Measurements from ENCODE around the gene TMIGD3. TPM values are rescaled to one million over a fixed set of nuclear protein-coding genes. Genes with fewer than 3 reads are reported as not detected.

Gene TMIGD3
- polyA plus RNA-seq, 3 donors: 2.0 to 3.1 (median 2.1) TPM

DNA sequence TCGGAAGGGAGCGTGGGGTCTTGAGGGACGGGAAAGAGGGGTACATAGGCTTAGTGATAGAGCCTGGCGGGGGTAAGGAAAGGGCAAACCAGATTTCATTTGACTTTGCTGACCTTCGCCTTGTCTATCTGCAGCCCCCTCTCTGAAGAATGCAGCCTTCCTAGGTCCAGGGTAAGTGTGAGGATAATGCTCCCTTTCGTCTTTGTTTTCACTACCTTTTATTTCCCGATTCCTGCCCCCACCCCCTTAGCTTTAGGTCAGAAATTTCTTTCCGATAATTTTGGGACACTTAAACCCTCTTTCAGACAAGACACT, 53.8 kb downstream of the TMIGD3 start:
- H3K36me3 ChIP-seq (replicated peaks in 1 of 2; ENCODE audit: control insufficient read depth in 1 of 2, insufficient read depth in 2 of 2, low read length in 2 of 2): peaks cover 24 to 67% of the 10 kb centered on the region in 2 donors
- H3K79me2 ChIP-seq (ENCODE audit: insufficient read depth, low read length): peaks cover 73% of the 10 kb centered on the region
- 0% methylated on average over 4 of the region's 8 CpGs for WGBS (ENCODE audit: insufficient coverage)
- peaks cover 0 to 2% (median 0%) of the 10 kb centered on the region in 3 donors for H3K27me3 Mint-ChIP-seq (ENCODE audit: low read depth in 3 of 3)
- H3K4me3 Mint-ChIP-seq: peak overlapping the region; percentile 99 to 100
- H3K4me1 ChIP-seq (ENCODE audit: control insufficient read depth in 1 of 2, insufficient read depth in 2 of 2, low read length in 2 of 2): peaks cover 25 to 41% of the 10 kb centered on the region in 2 donors
- peak overlapping the region; percentile 93 for H3K9ac ChIP-seq (ENCODE audit: insufficient read depth, low read length, poor library complexity, severe bottlenecking)
- TF ChIP-seq CTCF (IDR thresholded peaks at IDR 0.05): no peak
- H3K36me3 Mint-ChIP-seq: peaks cover 50 to 58% of the 10 kb centered on the region in 2 donors
- H3K27ac ChIP-seq (ENCODE audit: low read depth in 1 of 2, low read length in 2 of 2): peak overlapping the region; percentile 87 to 95
- peaks cover 0 to 2% (median 0%) of the 10 kb centered on the region in 7 donors for H3K9me3 Mint-ChIP-seq
- peaks cover 25% of the 10 kb centered on the region for H4K20me1 ChIP-seq (ENCODE audit: insufficient read depth, low read length)
- H3K4me2 ChIP-seq (replicated peaks; ENCODE audit: extremely low read depth, low read length, poor library complexity, severe bottlenecking): peak overlapping the region; percentile 93
- no peaks in the 10 kb centered on the region for H3K9me3 ChIP-seq (replicated peaks in 1 of 2; ENCODE audit: control insufficient read depth in 1 of 2, insufficient read depth in 1 of 2, low read length in 2 of 2)
- H3K27ac Mint-ChIP-seq: peak overlapping the region; percentile 98 to 100 (median 99)
- peak overlapping the region; percentile 90 for H2AFZ ChIP-seq (ENCODE audit: insufficient read depth, low read depth, low read length, poor library complexity, severe bottlenecking)
- intact Hi-C loops (cut with micrococcal nuclease): loop anchor here in 1 of 2 donors (5.0 to 10.0 kb wide), 4 partner anchors 55 to 487 kb away; partner anchors contain the start of genes ADORA3, DDX20, LRIF1 and TMIGD3
- H3K4me1 Mint-ChIP-seq: peaks cover 52% of the 10 kb centered on the region
- peak overlapping the region; percentile 90 to 97 (median 94) for H3K4me3 ChIP-seq (replicated peaks in 1 of 3; ENCODE audit: low read depth in 2 of 3, low read length in 3 of 3)
- DNase-seq: no peak
- no peaks in the 10 kb centered on the region for H3K27me3 ChIP-seq (ENCODE audit: control insufficient read depth in 2 of 2, insufficient read depth in 2 of 2, low read length in 2 of 2)

- H3K9ac ChIP-seq (ENCODE audit: insufficient read depth, low read length, poor library complexity, severe bottlenecking): peak within 1 kb of the TSS; percentile 93
- H3K4me3 ChIP-seq (replicated peaks in 1 of 3; ENCODE audit: low read depth in 2 of 3, low read length in 3 of 3): peak within 1 kb of the TSS; percentile 90 to 97 (median 94)
- peaks cover 20% of the 10 kb centered on the region for H4K20me1 ChIP-seq (ENCODE audit: insufficient read depth, low read length)
- peaks cover 25 to 41% of the 10 kb centered on the region in 2 donors for H3K4me1 ChIP-seq (ENCODE audit: control insufficient read depth in 1 of 2, insufficient read depth in 2 of 2, low read length in 2 of 2)
- peak; percentile 98 to 100 (median 99) for DNase-seq
- Mint-ChIP-seq H3K4me3 (peak within 1 kb of the TSS; percentile 99 to 100), H3K27me3 (ENCODE audit: low read depth in 3 of 3) (peaks cover 0 to 2% (median 0%) of the 10 kb centered on the region in 3 donors), H3K9me3 (peaks cover 0 to 2% (median 0%) of the 10 kb centered on the region in 7 donors), H3K4me1 (peaks cover 49% of the 10 kb centered on the region), H3K36me3 (peaks cover 51 to 58% of the 10 kb centered on the region in 2 donors), H3K27ac (peak within 1 kb of the TSS; percentile 98 to 100 (median 99))
- intact Hi-C loops (cut with micrococcal nuclease): loop anchor here in 1 of 2 donors (5.0 to 10.0 kb wide), 3 partner anchors 308 to 487 kb away; partner anchors contain the start of genes DDX20 and LRIF1
- WGBS (ENCODE audit: insufficient coverage): 0% methylated on average over 28 of the region's 54 CpGs
- H3K79me2 ChIP-seq (ENCODE audit: insufficient read depth, low read length): peaks cover 68% of the 10 kb centered on the region
- H3K27me3 ChIP-seq (ENCODE audit: control insufficient read depth in 2 of 2, insufficient read depth in 2 of 2, low read length in 2 of 2): no peaks in the 10 kb centered on the region
- peak within 1 kb of the TSS; percentile 90 for H2AFZ ChIP-seq (ENCODE audit: insufficient read depth, low read depth, low read length, poor library complexity, severe bottlenecking)
- peak within 1 kb of the TSS; percentile 93 for H3K4me2 ChIP-seq (replicated peaks; ENCODE audit: extremely low read depth, low read length, poor library complexity, severe bottlenecking)
- H3K27ac ChIP-seq (ENCODE audit: low read depth in 1 of 2, low read length in 2 of 2): peak within 1 kb of the TSS; percentile 87 to 95
- no peaks in the 10 kb centered on the region for H3K9me3 ChIP-seq (replicated peaks in 1 of 2; ENCODE audit: control insufficient read depth in 1 of 2, insufficient read depth in 1 of 2, low read length in 2 of 2)
- no peak for TF ChIP-seq CTCF (IDR thresholded peaks at IDR 0.05)
- peaks cover 24 to 67% of the 10 kb centered on the region in 2 donors for H3K36me3 ChIP-seq (replicated peaks in 1 of 2; ENCODE audit: control insufficient read depth in 1 of 2, insufficient read depth in 2 of 2, low read length in 2 of 2)
Observed at GRCh38 chr1:111448918-111449702, 54.3 kb downstream of the TMIGD3 start, which contains the start of the genes ATP5PB and WDR77. Gene ATP5PB, plus strand, starts transcription at chr1:111449464. Its CDS starts 78 bp downstream, at chr1:111449542. Gene WDR77, minus strand, starts transcription at chr1:111449256. Its CDS starts 87 bp downstream, at chr1:111449169.
